Spinal cord (tissue), 10 donors: ENCODE data around the gene MACROH2A2. TPM values are rescaled to one million over a fixed set of nuclear protein-coding genes. Genes with fewer than 3 reads are reported as not detected.
"Not testable (repeated sequence)": the region's sequence is repeated elsewhere in the genome, so short reads cannot be mapped to it uniquely, and the experiment has no call there.

ENCODE experiments used
- DNase-seq, 6 donors: peaks; one replicate each; pipeline versions ENCODE4 v3.0.0 to v3.0.0-alpha.2; 2013 to 2015; ENCODE audit warnings: low spot score in 6 of 6, low read depth in 4 of 6
- H3K27ac ChIP-seq: one replicate; pipeline ENCODE4 v1.5.1; 2013; ENCODE audit warnings: low read depth, low read length, control low read depth
- H3K27me3 ChIP-seq: one replicate; pipeline ENCODE4 v1.6.1; 2013; ENCODE audit warnings: low read length; ENCODE audit not compliant: control insufficient read depth, insufficient read depth
- H3K36me3 ChIP-seq: one replicate; pipeline ENCODE4 v1.6.1; 2013; ENCODE audit warnings: low read length; ENCODE audit not compliant: control insufficient read depth, insufficient read depth
- H3K4me1 ChIP-seq: one replicate; pipeline ENCODE4 v1.6.1; 2013; ENCODE audit warnings: low read length; ENCODE audit not compliant: control insufficient read depth, insufficient read depth
- H3K4me3 ChIP-seq: one replicate; pipeline ENCODE4 v1.5.1; 2013; ENCODE audit warnings: low read depth, low read length, control low read depth
- H3K9me3 ChIP-seq: one replicate; pipeline ENCODE4 v1.6.1; 2013; ENCODE audit warnings: low read length; ENCODE audit not compliant: control insufficient read depth, insufficient read depth
- WGBS: methylation state at CpG from one replicate; pipeline ENCODE4 v1.1.5; 2013; ENCODE audit warnings: missing lambda C conversion rate; ENCODE audit not compliant: insufficient coverage; 5-methylcytosine and 5-hydroxymethylcytosine counted together
- polyA plus RNA-seq, 2 donors: library from polyadenylated mRNA; unstranded; fragments of 120-200 nt; gene quantifications; one replicate each; pipeline ENCODE4 v1.2.1, GENCODE V29; 2013; ENCODE audit not compliant: insufficient read length in 2 of 2
- total RNA-seq, 2 donors: library from RNA; depleted of rRNA in 1 of 2; stranded (reverse); fragments of 120-200 nt in 1 of 2; fragments of >200 nt in 1 of 2; gene quantifications; one replicate each; pipeline versions ENCODE4 v1.2.3 to v1.2.4, GENCODE V29; 2013 to 2014
- donor health status: healthy.

MACROH2A2 gene
- total and polyA plus RNA-seq, 4 donors, result 22.9 to 84.2 (median 64.9) TPM

GRCh38 chr10:70094250-70094649, 41.6 kb downstream of the MACROH2A2 start:
- H3K36me3 ChIP-seq, result peaks cover 65% of the 10 kb centered on the region
- WGBS, result no CpG with 5 or more reads among the region's 2 CpGs
- H3K27ac ChIP-seq, result no peak overlapping the region
- H3K4me3 ChIP-seq, result no peak overlapping the region
- H3K4me1 ChIP-seq, result no peaks in the 10 kb centered on the region
- no peaks in the 10 kb centered on the region for H3K27me3 ChIP-seq
- no peak for DNase-seq
- no peaks in the 10 kb centered on the region for H3K9me3 ChIP-seq

GRCh38 chr10:70096016-70096704, 43.5 kb downstream of the MACROH2A2 start:
- no CpG with 5 or more reads among the region's 6 CpGs for WGBS

GRCh38 chr10:70096705-70097420, 44.2 kb downstream of the MACROH2A2 start:
- Histone ChIP-seq H3K9me3 (no peaks in the 10 kb centered on the region), H3K4me3 (no peak overlapping the region), H3K27me3 (no peaks in the 10 kb centered on the region), H3K27ac (no peak overlapping the region), H3K36me3 (peaks cover 78% of the 10 kb centered on the region), H3K4me1 (no peaks in the 10 kb centered on the region)
- 100% methylated on average over 2 of the region's 5 CpGs for WGBS
- DNase-seq, result no peak

More at GRCh38 chr10:70096016-70096704, 43.5 kb downstream of the MACROH2A2 start:
- Histone ChIP-seq H3K9me3 (no peaks in the 10 kb centered on the region), H3K27me3 (no peaks in the 10 kb centered on the region), H3K4me3 (no peak overlapping the region), H3K27ac (no peak overlapping the region), H3K36me3 (peaks cover 80% of the 10 kb centered on the region), H3K4me1 (no peaks in the 10 kb centered on the region)
- DNase-seq, result no peak

- H3K4me1 ChIP-seq, result no peaks in the 10 kb centered on the region
- no peak overlapping the region for H3K4me3 ChIP-seq
- DNase-seq, result no peak
- no peak overlapping the region for H3K27ac ChIP-seq
- peaks cover 78% of the 10 kb centered on the region for H3K36me3 ChIP-seq
- H3K27me3 ChIP-seq, result no peaks in the 10 kb centered on the region
- H3K9me3 ChIP-seq, result no peaks in the 10 kb centered on the region
Observed at GRCh38 chr10:70097459-70097858, 44.8 kb downstream of the MACROH2A2 start.

- DNase-seq, result no peak
- Histone ChIP-seq H3K36me3 (peaks cover 79% of the 10 kb centered on the region), H3K4me1 (no peaks in the 10 kb centered on the region), H3K9me3 (no peaks in the 10 kb centered on the region), H3K27me3 (no peaks in the 10 kb centered on the region), H3K4me3 (no peak overlapping the region), H3K27ac (no peak overlapping the region)
- no CpG with 5 or more reads among the region's 3 CpGs for WGBS
Observed at GRCh38 chr10:70098271-70098670, 45.6 kb downstream of the MACROH2A2 start.

- H3K4me1 ChIP-seq, H3K9me3 ChIP-seq, H3K27ac ChIP-seq, DNase-seq, H3K4me3 ChIP-seq, H3K27me3 ChIP-seq: not testable (repeated sequence)
- 87% methylated on average over 11 of the region's 11 CpGs for WGBS
- H3K36me3 ChIP-seq, result peaks cover 72% of the 10 kb centered on the region
Observed at GRCh38 chr10:70101068-70101562, 48.5 kb downstream of the MACROH2A2 start.

- peaks cover 67% of the 10 kb centered on the region for H3K36me3 ChIP-seq
- H3K9me3 ChIP-seq, result no peaks in the 10 kb centered on the region
- 100% methylated on average over 1 of the region's 3 CpGs for WGBS
- H3K4me3 ChIP-seq, result no peak overlapping the region
- DNase-seq, result no peak
- H3K4me1 ChIP-seq, result peaks cover 5% of the 10 kb centered on the region
- H3K27me3 ChIP-seq, result no peaks in the 10 kb centered on the region
- H3K27ac ChIP-seq, result no peak overlapping the region
Observed at GRCh38 chr10:70101668-70102067, 49.0 kb downstream of the MACROH2A2 start.

- Histone ChIP-seq H3K9me3 (no peaks in the 10 kb centered on the region), H3K4me3 (no peak overlapping the region), H3K27me3 (no peaks in the 10 kb centered on the region), H3K36me3 (peaks cover 56% of the 10 kb centered on the region), H3K4me1 (peaks cover 9% of the 10 kb centered on the region), H3K27ac (no peak overlapping the region)
- 64% methylated on average over 22 of the region's 22 CpGs for WGBS
- DNase-seq, result peak in 1 of 6 donors; percentile 42
Observed at GRCh38 chr10:70106958-70107791, 54.5 kb downstream of the MACROH2A2 start.

- no peaks in the 10 kb centered on the region for H3K27me3 ChIP-seq
- DNase-seq, result no peak
- H3K4me1 ChIP-seq, result peaks cover 9% of the 10 kb centered on the region
- peaks cover 65% of the 10 kb centered on the region for H3K36me3 ChIP-seq
- H3K9me3 ChIP-seq, result no peaks in the 10 kb centered on the region
- no peak overlapping the region for H3K27ac ChIP-seq
- 93% methylated on average over 17 of the region's 18 CpGs for WGBS
- H3K4me3 ChIP-seq, result no peak overlapping the region
Observed at GRCh38 chr10:70109064-70109729, 56.6 kb downstream of the MACROH2A2 start.
